ENCODE measurements around the gene TMEM150C. TPM values are rescaled to one million over a fixed set of nuclear protein-coding genes. Genes with fewer than 3 reads are reported as not detected.

Gene TMEM150C
- total RNA-seq, 6 donors from 2014 or later: 2.7 to 6.8 (median 4.9) TPM

DNA sequence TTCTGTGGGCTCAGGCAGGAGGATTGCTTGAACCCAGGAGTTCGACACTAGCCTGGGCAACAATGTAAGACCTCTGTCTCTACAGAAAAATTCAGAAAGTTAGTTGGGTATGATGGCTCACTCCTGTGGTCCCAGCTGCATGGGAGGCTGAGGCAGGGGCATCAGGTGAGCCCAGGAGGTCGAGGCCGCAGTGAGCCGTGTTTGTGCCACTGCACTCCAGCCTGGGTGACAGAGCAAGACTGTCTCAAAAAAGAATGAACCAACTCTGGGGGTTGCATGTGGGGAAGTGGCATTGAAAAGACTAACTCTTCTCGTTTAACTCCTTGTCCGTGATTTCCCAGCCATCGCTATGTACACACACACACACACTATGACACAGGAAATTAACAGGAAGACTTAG, 104.5 kb downstream of the TMEM150C start:
- TF ChIP-seq EP300 (IDR thresholded peaks at IDR 0.05): no peak
- TF ChIP-seq POLR2A (IDR thresholded peaks at IDR 0.05): no peak
- no peak for ATAC-seq (ENCODE audit: low FRiP score in 2 of 2)
- no peak for DNase-seq
- Histone ChIP-seq H3K9me3 (no peaks in the 10 kb centered on the region), H3K4me3 (no peak overlapping the region), H3K36me3 (peaks cover 13 to 73% (median 17%) of the 10 kb centered on the region in 4 donors), H3K27ac (no peak overlapping the region), H3K27me3 (no peaks in the 10 kb centered on the region), H3K4me1 (peaks cover 0 to 3% (median 0%) of the 10 kb centered on the region in 4 donors)
- 87 to 89% methylated on average over 7 of the region's 7 CpGs for WGBS, 2 donors

DNA sequence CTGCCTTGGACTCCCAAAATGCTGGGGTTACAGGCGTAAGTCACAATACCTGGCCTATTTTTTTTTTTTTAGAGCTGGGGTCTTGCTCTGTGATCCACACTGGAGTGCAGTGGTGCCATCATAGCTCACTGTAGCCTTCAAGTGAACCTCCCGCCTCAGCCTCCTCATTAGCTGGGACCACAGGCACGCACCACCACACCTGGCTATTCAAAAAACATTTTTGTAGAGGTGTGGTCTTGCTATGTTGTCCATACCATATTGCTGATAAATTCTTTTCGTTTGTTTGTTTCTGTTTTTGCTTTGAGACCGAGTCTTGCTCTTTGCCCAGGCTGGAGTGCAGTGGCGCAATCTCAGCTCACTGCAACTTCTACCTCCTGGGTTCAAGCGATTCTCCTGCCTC, 109.8 kb downstream of the TMEM150C start:
- DNase-seq (no peak), ATAC-seq (ENCODE audit: low FRiP score in 2 of 2) (no peak)
- Histone ChIP-seq H3K27ac (no peak overlapping the region), H3K4me3 (no peak overlapping the region), H3K4me1 (no peaks in the 10 kb centered on the region), H3K36me3 (peaks cover 0 to 73% (median 28%) of the 10 kb centered on the region in 4 donors), H3K9me3 (no peaks in the 10 kb centered on the region), H3K27me3 (no peaks in the 10 kb centered on the region)
- WGBS, 2 donors: 96 to 97% methylated on average over 7 of the region's 7 CpGs
- no peak for TF ChIP-seq POLR2AphosphoS5 (IDR thresholded peaks at IDR 0.05)
- TF ChIP-seq EP300 (IDR thresholded peaks at IDR 0.05): no peak
- TF ChIP-seq POLR2A (IDR thresholded peaks at IDR 0.05): no peak
- TF ChIP-seq, protein P1, sequence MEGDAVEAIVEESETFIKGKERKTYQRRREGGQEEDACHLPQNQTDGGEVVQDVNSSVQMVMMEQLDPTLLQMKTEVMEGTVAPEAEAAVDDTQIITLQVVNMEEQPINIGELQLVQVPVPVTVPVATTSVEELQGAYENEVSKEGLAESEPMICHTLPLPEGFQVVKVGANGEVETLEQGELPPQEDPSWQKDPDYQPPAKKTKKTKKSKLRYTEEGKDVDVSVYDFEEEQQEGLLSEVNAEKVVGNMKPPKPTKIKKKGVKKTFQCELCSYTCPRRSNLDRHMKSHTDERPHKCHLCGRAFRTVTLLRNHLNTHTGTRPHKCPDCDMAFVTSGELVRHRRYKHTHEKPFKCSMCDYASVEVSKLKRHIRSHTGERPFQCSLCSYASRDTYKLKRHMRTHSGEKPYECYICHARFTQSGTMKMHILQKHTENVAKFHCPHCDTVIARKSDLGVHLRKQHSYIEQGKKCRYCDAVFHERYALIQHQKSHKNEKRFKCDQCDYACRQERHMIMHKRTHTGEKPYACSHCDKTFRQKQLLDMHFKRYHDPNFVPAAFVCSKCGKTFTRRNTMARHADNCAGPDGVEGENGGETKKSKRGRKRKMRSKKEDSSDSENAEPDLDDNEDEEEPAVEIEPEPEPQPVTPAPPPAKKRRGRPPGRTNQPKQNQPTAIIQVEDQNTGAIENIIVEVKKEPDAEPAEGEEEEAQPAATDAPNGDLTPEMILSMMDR (IDR thresholded peaks at IDR 0.05): no peak

DNA sequence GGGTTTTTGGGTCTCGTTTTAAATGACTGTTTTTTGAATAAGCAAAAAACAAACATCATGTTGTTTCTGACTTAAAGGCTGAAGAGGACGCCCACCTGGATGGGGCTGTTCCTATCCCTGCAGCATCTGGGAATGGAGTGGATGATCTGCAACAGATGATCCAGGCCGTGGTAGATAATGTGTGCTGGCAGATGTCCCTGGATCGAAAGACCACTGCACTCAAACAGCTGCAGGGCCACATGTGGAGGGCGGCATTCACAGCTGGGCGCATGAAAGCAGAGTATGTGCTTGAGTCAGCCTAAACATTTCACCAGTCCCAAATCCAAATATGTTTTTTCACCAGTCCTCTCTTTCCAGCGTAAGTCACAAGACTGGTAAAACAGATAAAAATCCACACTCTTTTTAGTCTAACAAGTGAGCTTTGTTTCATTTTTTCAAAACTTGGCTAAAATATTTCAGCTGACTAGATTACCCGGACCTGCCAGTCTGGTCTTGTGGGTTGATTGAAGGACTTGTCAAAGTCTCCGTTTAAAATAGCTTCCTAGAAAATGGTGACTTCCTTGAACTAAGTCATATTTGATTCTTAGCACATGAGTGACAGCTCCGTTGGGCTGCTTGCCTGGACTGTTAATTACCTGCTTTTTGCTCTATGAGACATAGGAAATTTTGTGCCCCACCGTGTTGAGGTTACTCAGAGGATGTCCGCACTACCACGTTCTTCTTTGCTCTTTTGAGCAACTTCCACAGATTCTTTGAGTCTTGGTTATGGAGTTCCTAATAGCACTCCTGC, 110.6 kb downstream of the TMEM150C start:
- Histone ChIP-seq H3K27me3 (no peaks in the 10 kb centered on the region), H3K36me3 (peaks cover 0 to 64% (median 27%) of the 10 kb centered on the region in 4 donors), H3K9me3 (no peaks in the 10 kb centered on the region), H3K4me1 (no peaks in the 10 kb centered on the region), H3K27ac (no peak overlapping the region), H3K4me3 (no peak overlapping the region)
- DNase-seq (no peak), ATAC-seq (ENCODE audit: low FRiP score in 2 of 2) (no peak)
- 78 to 80% methylated on average over 13 of the region's 13 CpGs for WGBS, 2 donors
- TF ChIP-seq POLR2A (IDR thresholded peaks at IDR 0.05): no peak
- TF ChIP-seq EP300 (IDR thresholded peaks at IDR 0.05): no peak
- TF ChIP-seq, protein P1 (IDR thresholded peaks at IDR 0.05): no peak
- no peak for TF ChIP-seq POLR2AphosphoS5 (IDR thresholded peaks at IDR 0.05)

DNA sequence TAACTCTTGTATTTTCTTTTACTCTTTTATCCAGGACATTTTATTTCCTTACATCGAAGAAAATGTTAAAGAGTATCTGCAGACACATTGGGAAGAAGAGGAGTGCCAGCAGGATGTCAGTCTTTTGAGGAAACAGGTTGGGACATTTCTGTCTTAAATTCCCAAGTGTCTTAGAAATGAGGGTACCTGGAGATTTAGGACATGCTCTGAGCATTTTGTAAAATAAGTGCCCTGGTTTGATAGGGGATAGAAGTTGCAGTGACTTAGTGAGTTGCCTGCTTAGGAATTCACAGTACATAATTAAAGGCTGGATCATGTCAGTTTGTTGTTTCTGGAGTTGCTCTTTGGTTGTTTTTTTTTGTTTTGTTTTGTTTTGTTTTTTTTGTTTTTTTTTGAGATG, 113.9 kb downstream of the TMEM150C start:
- 95 to 100% methylated on average over 1 of the region's 1 CpG for WGBS, 2 donors
- Histone ChIP-seq H3K4me1 (no peaks in the 10 kb centered on the region), H3K27me3 (no peaks in the 10 kb centered on the region), H3K9me3 (no peaks in the 10 kb centered on the region), H3K4me3 (no peak overlapping the region), H3K27ac (no peak overlapping the region), H3K36me3 (peaks cover 0 to 44% (median 27%) of the 10 kb centered on the region in 4 donors)
- no peak for ATAC-seq (ENCODE audit: low FRiP score in 2 of 2)
- TF ChIP-seq, protein P1 (IDR thresholded peaks at IDR 0.05): no peak
- TF ChIP-seq POLR2AphosphoS5 (IDR thresholded peaks at IDR 0.05): no peak
- no peak for TF ChIP-seq POLR2A (IDR thresholded peaks at IDR 0.05)
- TF ChIP-seq EP300 (IDR thresholded peaks at IDR 0.05): no peak
- DNase-seq: no peak

DNA sequence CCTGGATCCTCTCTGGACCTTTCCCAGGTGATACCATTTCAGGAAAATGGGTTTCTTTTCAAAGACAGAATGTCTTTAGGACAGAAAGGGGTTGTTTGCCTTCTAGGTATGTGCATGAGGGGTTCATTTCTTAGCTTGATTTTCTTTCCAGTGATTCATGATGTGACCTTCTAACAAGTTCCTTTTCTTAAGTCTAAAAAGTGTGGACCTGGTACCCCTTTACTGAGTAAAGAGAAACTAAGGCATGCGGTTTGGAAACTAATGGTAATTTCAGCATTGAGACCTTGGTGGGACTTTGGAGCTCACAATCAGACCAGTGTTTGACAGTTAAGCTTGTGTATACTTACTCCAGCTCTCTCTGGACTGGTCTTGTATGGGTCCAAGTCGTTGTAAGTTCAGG, 122.7 kb downstream of the TMEM150C start:
- no peaks in the 10 kb centered on the region for H3K27me3 ChIP-seq
- peaks cover 0 to 5% (median 0%) of the 10 kb centered on the region in 4 donors for H3K4me1 ChIP-seq
- H3K27ac ChIP-seq: no peak overlapping the region
- WGBS, 2 donors: 85 to 91% methylated on average over 2 of the region's 2 CpGs
- ATAC-seq (ENCODE audit: low FRiP score in 2 of 2) (no peak), DNase-seq (no peak)
- H3K36me3 ChIP-seq: no peaks in the 10 kb centered on the region
- TF ChIP-seq, protein P1 (IDR thresholded peaks at IDR 0.05): no peak
- no peak for TF ChIP-seq EP300 (IDR thresholded peaks at IDR 0.05)
- TF ChIP-seq POLR2AphosphoS5 (IDR thresholded peaks at IDR 0.05): no peak
- no peak for TF ChIP-seq POLR2A (IDR thresholded peaks at IDR 0.05)
- no peaks in the 10 kb centered on the region for H3K9me3 ChIP-seq
- H3K4me3 ChIP-seq: no peak overlapping the region
